SK-N-SH (cell line): ENCODE data around the gene NOS2. TPM values are rescaled to one million over a fixed set of nuclear protein-coding genes. Genes with fewer than 3 reads are reported as not detected.

Source experiments
- CTCF ChIA-PET: fragments of 300-600, 350-600 bp; formaldehyde crosslinking; extraction: SDS; loops from one replicate; lab custom pipeline; 2021; lab: Yijun Ruan, JAX
- POLR2A ChIA-PET: fragments of 350-600 bp; sonication (Branson Sonifier 250); formaldehyde crosslinking; extraction: SDS; loops from one replicate; lab custom pipeline; 2020; ENCODE audit warnings: antibody characterized with exemption, inconsistent platforms; lab: Yijun Ruan, JAX
- DNase-seq: peaks from one replicate; pipeline ENCODE4 v3.0.0; 2012
- H2AFZ ChIP-seq: fragments of 200-600 bp; sonication (generic); 2 replicates; pipeline ENCODE4 v1.8.1; 2016; ENCODE audit warnings: antibody characterized with exemption, mild to moderate bottlenecking, low read depth
- H3F3A ChIP-seq: fragments of 200-600 bp; sonication (generic); replicated peaks from 2 replicates; pipeline ENCODE3; 2016; ENCODE audit warnings: antibody characterized with exemption, mild to moderate bottlenecking; ENCODE audit not compliant: insufficient read depth
- H3K27ac ChIP-seq, 2 experiments: fragments of 200-500 bp in 1 of 2; fragments of 200-600 bp in 1 of 2; sonication (Bioruptor generic) in 1 of 2; sonication (generic), shearing (Covaris generic) in 1 of 2; 2 replicates each; pipeline versions ENCODE4 v1.5.1 to v1.6.1; 2014 to 2016; ENCODE audit warnings: low read depth in 2 of 2, inconsistent platforms in 1 of 2, low read length in 1 of 2, mild to moderate bottlenecking in 1 of 2, mixed read lengths in 1 of 2
- H3K27me3 ChIP-seq: fragments of 200-600 bp; sonication (generic), shearing (Covaris generic); 2 replicates; pipeline ENCODE4 v1.6.1; 2016; ENCODE audit warnings: mixed run types; ENCODE audit not compliant: insufficient read depth
- H3K36me3 ChIP-seq, 2 experiments: fragments of 200-500 bp in 1 of 2; fragments of 200-600 bp in 1 of 2; sonication (Bioruptor generic) in 1 of 2; sonication (generic) in 1 of 2; replicated peaks in 1 of 2; 2 replicates each; pipeline versions ENCODE3 to v1.5.1; 2014 to 2016; ENCODE audit warnings: low read length in 1 of 2, mild to moderate bottlenecking in 1 of 2; ENCODE audit not compliant: insufficient read depth in 2 of 2, control insufficient read depth in 1 of 2
- H3K4me1 ChIP-seq, 2 experiments: fragments of 200-500 bp in 1 of 2; fragments of 200-600 bp in 1 of 2; sonication (Bioruptor generic) in 1 of 2; sonication (generic), shearing (Covaris generic) in 1 of 2; 2 replicates each; pipeline versions ENCODE4 v1.5.1 to v1.6.1; 2014 to 2016; ENCODE audit warnings: low read depth in 1 of 2, low read length in 1 of 2, mixed run types in 1 of 2; ENCODE audit not compliant: insufficient read depth in 2 of 2, control insufficient read depth in 1 of 2
- H3K4me2 ChIP-seq: fragments of 200-600 bp; sonication (generic), shearing (Covaris generic); 2 replicates; pipeline ENCODE4 v1.6.1; 2017; ENCODE audit warnings: mixed run types
- H3K4me3 ChIP-seq, 2 experiments: fragments of 200-500 bp in 1 of 2; fragments of 200-600 bp in 1 of 2; sonication (Bioruptor generic) in 1 of 2; sonication (generic), shearing (Covaris generic) in 1 of 2; 2 replicates each; pipeline versions ENCODE4 v1.5.1 to v1.8.1; 2014 to 2016; ENCODE audit warnings: low read depth in 2 of 2, inconsistent platforms in 1 of 2, low read length in 1 of 2, mild to moderate bottlenecking in 1 of 2, mixed read lengths in 1 of 2, moderate library complexity in 1 of 2
- H3K79me2 ChIP-seq: fragments of 200-600 bp; sonication (generic); 2 replicates; pipeline ENCODE4 v1.8.1; 2017; ENCODE audit warnings: mild to moderate bottlenecking; ENCODE audit not compliant: insufficient read depth
- H3K9ac ChIP-seq: fragments of 200-600 bp; sonication (generic); 2 replicates; pipeline ENCODE4 v1.6.1; 2017; ENCODE audit warnings: mixed run types
- H3K9me2 ChIP-seq: fragments of 200-600 bp; sonication (generic); 2 replicates; pipeline ENCODE4 v1.6.1; 2017; ENCODE audit warnings: mixed run types
- H3K9me3 ChIP-seq: fragments of 200-600 bp; sonication (generic); 2 replicates; pipeline ENCODE4 v1.6.1; 2017; ENCODE audit warnings: mixed run types, mild to moderate bottlenecking, moderate library complexity
- H4K20me1 ChIP-seq: fragments of 200-600 bp; sonication (generic); 2 replicates; pipeline ENCODE4 v1.6.1; 2017; ENCODE audit warnings: mild to moderate bottlenecking, mixed run types; ENCODE audit not compliant: insufficient read depth
- CHD2 ChIP-seq: fragments of 150-350 bp; IDR thresholded peaks from 2 replicates; pipeline ENCODE4 v1.6.1; 2018; ENCODE audit warnings: low read length; ENCODE audit not compliant: partially characterized antibody
- ELF1 ChIP-seq: IDR thresholded peaks from 2 replicates; pipeline ENCODE4 v1.4.0; 2012
- EP300 ChIP-seq, 2 experiments: IDR thresholded peaks; 2 replicates each; pipeline versions ENCODE4 v1.4.0 to v1.6.1; 2012; ENCODE audit warnings: borderline replicate concordance in 1 of 2, low read depth in 1 of 2, low read length in 1 of 2
- EZH2phosphoT487 ChIP-seq: fragments of 200-600 bp; sonication (generic); IDR thresholded peaks from 2 replicates; pipeline ENCODE4 v1.6.1; 2017; ENCODE audit warnings: low read depth, mixed run types, mild to moderate bottlenecking, antibody characterized with exemption, moderate library complexity, borderline replicate concordance
- FOXJ3 ChIP-seq: sonication (generic); formaldehyde crosslinking; IDR thresholded peaks from 2 replicates; pipeline ENCODE4 v1.5.1; 2020; ENCODE audit warnings: mild to moderate bottlenecking, missing genetic modification reagents
- FOXM1 ChIP-seq: IDR thresholded peaks from 2 replicates; pipeline ENCODE4 v1.4.0; 2012; ENCODE audit warnings: low read depth, mild to moderate bottlenecking
- GABPA ChIP-seq: IDR thresholded peaks from 2 replicates; pipeline ENCODE4 v1.4.0; 2012; ENCODE audit warnings: low read depth, mild to moderate bottlenecking
- MEF2A ChIP-seq: IDR thresholded peaks from 2 replicates; pipeline ENCODE4 v1.4.0; 2012; ENCODE audit warnings: low read depth, borderline replicate concordance
- NRF1 ChIP-seq: IDR thresholded peaks from 2 replicates; pipeline ENCODE4 v1.6.1; 2012; ENCODE audit warnings: low read depth, mild to moderate bottlenecking, low read length
- POLR2AphosphoS5 ChIP-seq: IDR thresholded peaks from 2 replicates; pipeline ENCODE4 v1.6.1; 2012; ENCODE audit warnings: low read depth, low read length
- REST ChIP-seq: IDR thresholded peaks from 2 replicates; pipeline ENCODE4 v1.6.1; 2012; ENCODE audit warnings: mild to moderate bottlenecking, low read depth, low read length, moderate library complexity
- RXRA ChIP-seq: IDR thresholded peaks from 2 replicates; pipeline ENCODE4 v1.4.0; 2012; ENCODE audit warnings: low read depth, mild to moderate bottlenecking, borderline replicate concordance
- SIN3A ChIP-seq: IDR thresholded peaks from 2 replicates; pipeline ENCODE4 v1.6.1; 2012; ENCODE audit warnings: low read depth, mild to moderate bottlenecking, low read length, moderate library complexity, borderline replicate concordance
- SMC3 ChIP-seq: IDR thresholded peaks from 2 replicates; pipeline ENCODE4 v1.6.1; 2012; ENCODE audit warnings: low read depth, low read length, improper control_type of control experiment
- TAF1 ChIP-seq: IDR thresholded peaks from 2 replicates; pipeline ENCODE4 v1.6.1; 2012; ENCODE audit warnings: low read depth, mild to moderate bottlenecking, low read length, moderate library complexity, borderline replicate concordance
- TCF12 ChIP-seq: IDR thresholded peaks from 2 replicates; pipeline ENCODE4 v1.4.0; 2012
- TEAD4 ChIP-seq: IDR thresholded peaks from 2 replicates; pipeline ENCODE4 v1.4.0; 2012; ENCODE audit warnings: mild to moderate bottlenecking, borderline replicate concordance; ENCODE audit not compliant: insufficient read depth
- YY1 ChIP-seq: IDR thresholded peaks from 2 replicates; pipeline ENCODE4 v1.4.0; 2012; ENCODE audit warnings: low read depth, mild to moderate bottlenecking
- WGBS: methylation state at CpG from one replicate; pipeline ENCODE4 v1.1.6; 2017; ENCODE audit warnings: low lambda C conversion rate; 5-methylcytosine and 5-hydroxymethylcytosine counted together
- polyA plus RNA-seq, 3 experiments: library from polyadenylated mRNA; depleted of rRNA; stranded (reverse); fragments of >200 nt; gene quantifications; 2 replicates each; pipeline ENCODE4 v1.2.3, GENCODE V29; 2012
- TF ChIP-seq, protein P1 (sequence below): IDR thresholded peaks from 2 replicates; pipeline ENCODE4; 2012
- TF ChIP-seq, protein P2 (sequence below): IDR thresholded peaks from 2 replicates; pipeline ENCODE4 v1.4.0; 2012; ENCODE audit warnings: low read depth
- TF ChIP-seq, protein P3 (sequence below): fragments of 150-350 bp; IDR thresholded peaks from 2 replicates; pipeline ENCODE4 v1.6.1; 2017; ENCODE audit warnings: antibody characterized with exemption, low read length, low read depth, borderline replicate concordance

Gene NOS2
- polyA plus RNA-seq, 1 of the 3 experiments (the other 2 are of a cell fraction), result not detected

DNA sequence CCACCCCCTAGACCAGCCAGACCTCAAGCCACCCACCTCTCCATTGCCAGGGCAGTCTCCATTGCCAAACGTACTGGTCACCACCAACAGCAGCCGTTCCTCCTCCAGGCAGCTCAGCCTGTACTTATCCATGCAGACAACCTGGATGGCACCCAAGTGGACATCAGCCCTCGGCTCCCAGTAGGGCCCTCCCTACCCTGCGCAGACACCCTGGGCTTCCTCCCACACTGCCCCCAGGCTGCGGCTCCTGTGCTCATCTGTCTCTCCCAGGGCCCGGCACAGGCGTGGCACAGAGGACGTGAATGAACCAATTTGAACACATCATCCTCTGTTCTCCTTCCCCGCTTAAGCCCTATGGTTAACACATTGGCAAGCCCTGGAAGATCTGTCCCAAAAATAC is 29.5 kb downstream of the NOS2 start:
- DNase-seq, result no peak
- POLR2A ChIA-PET, result no interaction called here
- H4K20me1 ChIP-seq, result no peaks in the 10 kb centered on the region
- no peak for TF ChIP-seq SIN3A
- TF ChIP-seq EP300 (IDR thresholded peaks at IDR 0.05; ENCODE audit: borderline replicate concordance in 1 of 2, low read depth in 1 of 2, low read length in 1 of 2), result no peak
- TF ChIP-seq CHD2, result no peak
- TF ChIP-seq RXRA, result no peak
- TF ChIP-seq, protein P1, sequence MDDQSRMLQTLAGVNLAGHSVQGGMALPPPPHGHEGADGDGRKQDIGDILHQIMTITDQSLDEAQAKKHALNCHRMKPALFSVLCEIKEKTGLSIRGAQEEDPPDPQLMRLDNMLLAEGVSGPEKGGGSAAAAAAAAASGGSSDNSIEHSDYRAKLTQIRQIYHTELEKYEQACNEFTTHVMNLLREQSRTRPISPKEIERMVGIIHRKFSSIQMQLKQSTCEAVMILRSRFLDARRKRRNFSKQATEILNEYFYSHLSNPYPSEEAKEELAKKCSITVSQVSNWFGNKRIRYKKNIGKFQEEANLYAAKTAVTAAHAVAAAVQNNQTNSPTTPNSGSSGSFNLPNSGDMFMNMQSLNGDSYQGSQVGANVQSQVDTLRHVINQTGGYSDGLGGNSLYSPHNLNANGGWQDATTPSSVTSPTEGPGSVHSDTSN, result no peak
- TF ChIP-seq FOXM1, result no peak
- no peak for TF ChIP-seq NRF1
- TF ChIP-seq GABPA, result no peak
- no peak for TF ChIP-seq MEF2A
- no peak for TF ChIP-seq TEAD4
- TF ChIP-seq, protein P2, sequence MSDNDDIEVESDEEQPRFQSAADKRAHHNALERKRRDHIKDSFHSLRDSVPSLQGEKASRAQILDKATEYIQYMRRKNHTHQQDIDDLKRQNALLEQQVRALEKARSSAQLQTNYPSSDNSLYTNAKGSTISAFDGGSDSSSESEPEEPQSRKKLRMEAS, result no peak
- TF ChIP-seq EZH2phosphoT487, result no peak
- TF ChIP-seq, protein P3, sequence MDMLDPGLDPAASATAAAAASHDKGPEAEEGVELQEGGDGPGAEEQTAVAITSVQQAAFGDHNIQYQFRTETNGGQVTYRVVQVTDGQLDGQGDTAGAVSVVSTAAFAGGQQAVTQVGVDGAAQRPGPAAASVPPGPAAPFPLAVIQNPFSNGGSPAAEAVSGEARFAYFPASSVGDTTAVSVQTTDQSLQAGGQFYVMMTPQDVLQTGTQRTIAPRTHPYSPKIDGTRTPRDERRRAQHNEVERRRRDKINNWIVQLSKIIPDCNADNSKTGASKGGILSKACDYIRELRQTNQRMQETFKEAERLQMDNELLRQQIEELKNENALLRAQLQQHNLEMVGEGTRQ, result no peak
- TF ChIP-seq YY1, result no peak
- no peak for TF ChIP-seq SMC3
- TF ChIP-seq, all 33 proteins: peak for 0
- no peaks in the 10 kb centered on the region for H3F3A ChIP-seq
- H3K9ac ChIP-seq, result no peak overlapping the region
- 68% methylated on average over 9 of the region's 9 CpGs for WGBS
- H3K9me3 ChIP-seq, result no peaks in the 10 kb centered on the region
- no peaks in the 10 kb centered on the region for H3K79me2 ChIP-seq
- H3K27me3 ChIP-seq, result no peaks in the 10 kb centered on the region
- no peaks in the 10 kb centered on the region; a peak in 1 of 4 replicates for H3K4me1 ChIP-seq
- H3K4me2 ChIP-seq, result no peak overlapping the region
- H3K4me3 ChIP-seq, result no peak overlapping the region
- H3K27ac ChIP-seq, result no peak overlapping the region
- no peaks in the 10 kb centered on the region for H3K36me3 ChIP-seq
- CTCF ChIA-PET, result interaction anchor here (1.9 to 3.4 kb wide), 4 partner anchors 11 to 109 kb away, joined by 12 to 22 read pairs (median 13); no protein-coding TSS in a partner anchor
- H3K9me2 ChIP-seq, result no peaks in the 10 kb centered on the region
- H2AFZ ChIP-seq, result no peak overlapping the region

- H3K36me3 ChIP-seq, result no peaks in the 10 kb centered on the region
- H3K4me1 ChIP-seq, result no peaks in the 10 kb centered on the region; a peak in 1 of 4 replicates
- no peak overlapping the region for H3K9ac ChIP-seq
- H3K27ac ChIP-seq, result no peak overlapping the region
- H3K4me3 ChIP-seq, result no peak overlapping the region
- WGBS, result 38% methylated on average over 6 of the region's 11 CpGs
- H3K79me2 ChIP-seq, result no peaks in the 10 kb centered on the region
- H3K9me2 ChIP-seq, result no peaks in the 10 kb centered on the region
- no peak overlapping the region for H2AFZ ChIP-seq
- H3K9me3 ChIP-seq, result no peaks in the 10 kb centered on the region
- ChIA-PET POLR2A (no interaction called here), CTCF (interaction anchor here (0.8 to 3.3 kb wide), 8 partner anchors 9 to 118 kb away, joined by 3 to 22 read pairs (median 9); no protein-coding TSS in a partner anchor)
- no peak overlapping the region for H3K4me2 ChIP-seq
- no peak for DNase-seq
- H3F3A ChIP-seq, result no peaks in the 10 kb centered on the region
- no peaks in the 10 kb centered on the region for H4K20me1 ChIP-seq
- no peaks in the 10 kb centered on the region for H3K27me3 ChIP-seq
- no peak for TF ChIP-seq GABPA
- TF ChIP-seq TAF1, result no peak
- no peak for TF ChIP-seq RXRA
- TF ChIP-seq FOXJ3 (CRISPR knock-in tag), result no peak
- TF ChIP-seq TCF12, result no peak
- TF ChIP-seq REST, result no peak
- TF ChIP-seq ELF1, result no peak
- TF ChIP-seq, protein P1, result no peak
- no peak for TF ChIP-seq POLR2AphosphoS5
Observed at GRCh38 chr17:27768858-27769410, 31.4 kb downstream of the NOS2 start.
